ENCODE measurements around the gene FASN. TPM values are rescaled to one million over a fixed set of nuclear protein-coding genes. Genes with fewer than 3 reads are reported as not detected.

The FASN gene
- total RNA-seq, 4 donors from 2014 or later: 50.4 to 110 (median 76.5) TPM

DNA sequence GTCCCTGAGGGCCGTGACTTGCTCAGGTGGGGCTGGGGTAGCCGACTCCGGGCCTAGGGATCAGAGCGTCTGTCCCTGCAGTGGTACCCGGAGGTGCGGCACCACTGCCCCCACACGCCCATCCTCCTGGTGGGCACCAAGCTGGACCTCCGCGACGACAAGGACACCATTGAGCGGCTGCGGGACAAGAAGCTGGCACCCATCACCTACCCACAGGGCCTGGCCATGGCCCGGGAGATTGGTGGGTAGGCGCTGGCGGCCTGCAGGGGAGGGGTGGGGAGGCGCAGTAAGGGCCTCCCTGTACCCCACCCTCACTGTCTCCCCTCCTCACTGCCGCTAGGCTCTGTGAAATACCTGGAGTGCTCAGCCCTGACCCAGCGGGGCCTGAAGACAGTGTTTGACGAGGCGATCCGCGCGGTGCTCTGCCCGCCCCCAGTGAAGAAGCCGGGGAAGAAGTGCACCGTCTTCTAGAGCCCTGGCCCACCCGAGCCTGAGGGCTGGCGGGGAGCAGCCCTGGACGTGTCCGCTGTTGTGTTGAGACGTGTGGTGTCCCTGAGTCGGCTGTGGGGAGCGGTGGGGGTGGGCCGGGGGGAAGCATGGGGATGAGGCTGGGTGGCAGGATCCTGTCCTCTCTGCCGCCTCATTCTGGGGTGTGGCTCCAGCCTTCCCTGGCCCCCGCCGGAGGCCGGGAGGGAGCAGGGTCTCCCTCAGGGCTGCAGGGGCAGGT is 64.5 kb downstream of the FASN start:
- Histone ChIP-seq H3K9me3 (no peaks in the 10 kb centered on the region), H3K36me3 (no peaks in the 10 kb centered on the region), H3K27ac (no peak overlapping the region), H3K4me1 (peaks cover 0 to 32% (median 23%) of the 10 kb centered on the region in 4 donors), H3K27me3 (no peaks in the 10 kb centered on the region), H3K4me3 (no peak overlapping the region)
- DNase-seq: no peak
- TF ChIP-seq POLR2A (IDR thresholded peaks at IDR 0.05) (no peak), CTCF (IDR thresholded peaks at IDR 0.05) (no peak)

DNA sequence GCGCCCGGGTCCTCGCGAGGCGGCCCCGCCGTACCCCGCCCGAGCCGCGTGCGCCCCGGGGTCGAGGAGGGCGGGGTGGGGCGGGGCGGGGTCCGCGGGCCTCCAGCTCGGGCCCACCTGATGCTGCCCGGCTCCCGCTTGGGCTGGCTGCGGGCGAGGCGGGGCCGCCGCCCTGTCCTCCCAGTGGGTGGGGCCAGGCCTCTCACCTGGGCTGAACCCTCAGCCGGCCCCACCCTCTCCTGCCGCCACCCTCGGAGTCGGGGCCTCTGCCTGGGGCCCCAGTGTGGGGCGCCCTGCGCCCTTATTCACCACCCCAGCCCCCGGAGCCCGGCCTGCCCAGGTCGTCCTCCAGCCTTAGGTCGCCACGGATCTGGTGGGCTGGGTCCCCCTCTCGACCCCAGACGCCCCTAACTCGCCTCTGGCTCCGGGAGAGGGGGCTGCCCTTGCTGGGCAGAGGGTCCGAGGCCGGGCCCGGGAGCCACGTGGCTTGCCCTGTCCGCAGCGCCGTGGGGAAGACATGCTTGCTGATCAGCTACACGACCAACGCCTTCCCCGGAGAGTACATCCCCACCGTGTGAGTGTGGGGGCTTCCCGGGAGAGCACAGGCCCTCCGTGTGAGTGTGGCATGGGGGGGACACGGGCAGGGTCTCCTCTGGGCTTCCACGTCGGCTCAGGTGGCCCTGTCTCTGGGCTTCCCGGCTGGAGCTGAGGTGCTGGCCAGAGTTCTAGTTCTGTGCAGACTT is 66.0 kb downstream of the FASN start:
- no peaks in the 10 kb centered on the region for H3K9me3 ChIP-seq
- H3K27me3 ChIP-seq: no peaks in the 10 kb centered on the region
- no peak overlapping the region for H3K27ac ChIP-seq
- no peak for TF ChIP-seq POLR2A (IDR thresholded peaks at IDR 0.05)
- TF ChIP-seq CTCF (IDR thresholded peaks at IDR 0.05): no peak
- peaks cover 0 to 32% (median 20%) of the 10 kb centered on the region in 4 donors for H3K4me1 ChIP-seq
- peak; percentile 27 to 81 (median 78) for DNase-seq
- peak overlapping the region in 3 of 4 donors; percentile 64 to 74 (median 71) for H3K4me3 ChIP-seq
- H3K36me3 ChIP-seq: no peaks in the 10 kb centered on the region

DNA sequence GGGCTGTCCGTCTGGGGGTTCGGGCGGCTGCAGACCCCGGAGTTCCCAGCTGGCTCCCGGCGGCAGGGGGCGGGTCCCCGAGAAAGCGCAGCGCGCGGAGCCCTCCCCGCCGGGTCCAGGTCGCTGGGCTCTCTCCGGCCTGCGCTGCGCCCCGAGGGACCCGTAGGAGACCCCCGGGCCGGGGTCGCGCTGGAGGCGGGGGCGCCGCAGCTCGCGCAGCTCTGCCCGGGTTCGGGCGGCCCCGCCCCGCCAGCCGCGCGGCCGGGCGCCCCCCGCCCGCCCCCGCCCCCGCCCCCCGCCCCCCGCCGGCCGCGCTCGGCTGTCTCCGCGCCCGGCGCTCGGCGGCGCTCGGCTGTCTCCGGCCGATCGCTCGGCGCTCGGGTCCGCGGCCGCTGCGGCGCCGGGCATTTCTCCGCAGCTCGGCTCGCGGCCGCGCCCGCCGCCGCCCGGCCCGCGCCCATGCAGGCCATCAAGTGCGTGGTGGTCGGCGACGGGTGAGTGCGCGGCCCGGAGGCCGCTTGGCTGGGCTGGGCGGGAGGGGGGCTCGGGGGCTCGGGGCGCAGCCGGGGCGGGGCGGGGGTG is 66.6 kb downstream of the FASN start, which contains the start of gene RAC3:
Gene RAC3, plus strand, starts transcription at position 376 of the 582 bp plus-strand sequence. Its CDS starts 84 bp downstream, at position 460.
- DNase-seq: no peak
- TF ChIP-seq POLR2A (IDR thresholded peaks at IDR 0.05): no peak
- no peak for TF ChIP-seq CTCF (IDR thresholded peaks at IDR 0.05)
- no peaks in the 10 kb centered on the region for H3K9me3 ChIP-seq
- no peaks in the 10 kb centered on the region for H3K27me3 ChIP-seq
- peaks cover 0 to 25% (median 15%) of the 10 kb centered on the region in 4 donors for H3K4me1 ChIP-seq
- H3K36me3 ChIP-seq: no peaks in the 10 kb centered on the region
- H3K4me3 ChIP-seq: peak within 1 kb of the TSS; percentile 34 to 74 (median 68)
- peak within 1 kb of the TSS; percentile 27 to 65 (median 56) for H3K27ac ChIP-seq

DNA sequence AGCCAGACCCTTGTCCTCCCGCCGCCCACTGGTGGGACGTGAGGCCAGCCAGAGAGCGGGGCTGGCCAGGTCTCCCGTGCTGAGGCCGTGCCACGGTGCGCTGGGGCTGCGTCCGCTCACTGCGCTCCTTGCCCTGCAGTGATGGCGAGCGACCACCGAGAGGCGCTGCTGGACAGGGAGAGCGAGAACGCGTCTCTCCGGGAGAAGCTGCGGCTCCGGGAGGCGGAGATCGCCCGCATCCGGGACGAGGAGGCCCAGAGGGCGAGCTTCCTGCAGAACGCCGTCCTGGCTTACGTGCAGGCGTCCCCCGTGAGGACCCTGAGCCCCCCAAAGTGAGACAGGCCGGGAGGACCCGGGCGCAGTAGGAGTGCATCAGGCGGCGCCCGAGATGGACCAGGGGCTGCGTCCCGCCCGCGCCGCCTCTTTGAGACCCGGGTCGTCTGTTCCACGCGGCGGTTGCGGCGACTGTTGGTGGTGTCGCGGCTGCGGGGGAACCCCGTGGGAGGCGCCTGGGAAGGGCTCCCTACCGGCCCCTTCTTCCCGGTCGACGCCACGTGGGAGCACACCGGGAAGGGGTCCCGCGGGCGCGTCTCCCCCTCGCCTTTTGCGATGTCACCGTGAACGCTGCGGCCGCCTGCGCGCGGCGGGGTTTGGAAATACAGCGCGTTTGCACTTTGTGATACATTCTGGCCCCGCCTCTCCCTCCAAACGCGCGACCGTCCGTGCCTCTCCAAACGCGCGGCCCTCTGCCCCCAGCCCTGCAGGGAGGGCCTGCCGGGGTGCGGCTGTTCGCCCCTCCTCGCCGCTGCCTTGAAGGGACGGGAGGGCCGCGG is 67.3 kb downstream of the FASN start:
- H3K9me3 ChIP-seq: no peaks in the 10 kb centered on the region
- peak overlapping the region; percentile 27 to 65 (median 56) for H3K27ac ChIP-seq
- no peaks in the 10 kb centered on the region for H3K36me3 ChIP-seq
- TF ChIP-seq POLR2A (IDR thresholded peaks at IDR 0.05) (no peak), CTCF (IDR thresholded peaks at IDR 0.05) (peak; percentile 93 to 99 (median 97))
- H3K4me1 ChIP-seq: peaks cover 0 to 19% (median 10%) of the 10 kb centered on the region in 4 donors
- peak overlapping the region; percentile 34 to 74 (median 68) for H3K4me3 ChIP-seq
- H3K27me3 ChIP-seq: no peaks in the 10 kb centered on the region
- peak; percentile 75 to 93 (median 91) for DNase-seq

DNA sequence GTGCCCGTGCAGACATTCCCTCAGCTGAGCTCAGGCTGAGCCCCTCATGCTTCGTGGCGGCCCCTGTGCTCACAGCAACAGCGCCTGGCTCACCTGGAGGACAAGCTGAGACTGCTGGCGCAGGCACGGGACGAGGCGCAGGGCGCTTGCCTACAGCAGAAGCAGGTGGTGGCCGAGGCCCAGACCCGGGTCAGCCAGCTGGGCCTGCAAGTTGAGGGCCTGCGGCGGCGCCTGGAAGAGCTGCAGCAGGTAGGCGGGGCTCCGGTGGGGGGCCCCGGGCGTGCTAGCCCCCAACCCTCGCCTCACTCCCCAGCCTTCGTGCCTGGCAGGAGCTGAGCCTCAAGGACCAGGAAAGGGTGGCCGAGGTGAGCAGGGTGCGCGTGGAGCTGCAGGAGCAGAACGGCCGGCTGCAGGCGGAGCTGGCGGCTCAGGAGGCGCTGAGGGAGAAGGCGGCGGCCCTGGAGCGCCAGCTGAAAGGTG is 68.0 kb downstream of the FASN start:
- Histone ChIP-seq H3K27ac (peak overlapping the region in 1 of 4 donors; percentile 65), H3K27me3 (no peaks in the 10 kb centered on the region), H3K4me1 (peaks cover 0 to 19% (median 9%) of the 10 kb centered on the region in 4 donors), H3K9me3 (no peaks in the 10 kb centered on the region), H3K36me3 (no peaks in the 10 kb centered on the region), H3K4me3 (peak overlapping the region in 3 of 4 donors; percentile 34 to 74 (median 64))
- no peak for DNase-seq
- TF ChIP-seq CTCF (IDR thresholded peaks at IDR 0.05): no peak
- TF ChIP-seq POLR2A (IDR thresholded peaks at IDR 0.05): no peak

Data from Peyer's patch (tissue), 4 donors.